Measurements from ENCODE around the gene MPG.
"Not testable (repeated sequence)": the region's sequence is repeated elsewhere in the genome, so short reads cannot be mapped to it uniquely, and the experiment has no call there.

MPG gene

GRCh38 chr16:119295-119694 lies 41.3 kb downstream of the MPG start:
- DNase-seq (ENCODE audit: low read depth) = no peak
- TF ChIP-seq CTCF (IDR thresholded peaks at IDR 0.05; ENCODE audit: insufficient read depth, low read depth, low read length, missing control alignments) = no peak
- H3K4me3 ChIP-seq (ENCODE audit: low read depth, low read length) = no peak overlapping the region

GRCh38 chr16:119835-120491 lies 41.9 kb downstream of the MPG start:
- no peak for TF ChIP-seq CTCF (IDR thresholded peaks at IDR 0.05; ENCODE audit: insufficient read depth, low read depth, low read length, missing control alignments)
- no peak for DNase-seq (ENCODE audit: low read depth)
- H3K4me3 ChIP-seq (ENCODE audit: low read depth, low read length) = no peak overlapping the region

GRCh38 chr16:120756-121155 lies 42.7 kb downstream of the MPG start:
- no peak for TF ChIP-seq CTCF (IDR thresholded peaks at IDR 0.05; ENCODE audit: insufficient read depth, low read depth, low read length, missing control alignments)
- DNase-seq (ENCODE audit: low read depth) = no peak
- H3K4me3 ChIP-seq (ENCODE audit: low read depth, low read length) = no peak overlapping the region

DNA sequence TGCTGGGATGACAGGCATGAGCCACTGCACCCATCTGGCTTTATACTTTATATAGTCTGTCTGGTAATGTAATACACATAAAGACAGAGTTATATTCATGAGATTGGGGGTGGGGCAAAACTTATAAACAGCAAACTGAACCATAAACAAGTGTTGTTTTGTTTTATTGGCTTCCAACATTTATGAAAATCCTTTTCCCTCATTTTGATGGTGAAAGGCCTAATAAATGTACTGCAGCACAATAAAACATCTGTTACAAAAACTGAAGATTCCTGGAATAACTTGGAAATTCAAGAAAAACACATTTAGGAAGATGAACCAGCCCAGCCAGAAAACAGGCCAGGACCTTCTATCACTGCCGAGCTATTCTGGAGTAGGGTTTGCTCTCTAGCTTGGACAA lies 44.3 kb downstream of the MPG start:
- H3K4me3 ChIP-seq (ENCODE audit: low read depth, low read length) = no peak overlapping the region
- no peak for TF ChIP-seq CTCF (IDR thresholded peaks at IDR 0.05; ENCODE audit: insufficient read depth, low read depth, low read length, missing control alignments)
- no peak for DNase-seq (ENCODE audit: low read depth)

GRCh38 chr16:123558-124350 lies 45.7 kb downstream of the MPG start:
- not testable (repeated sequence) for DNase-seq (ENCODE audit: low read depth); H3K4me3 ChIP-seq (ENCODE audit: low read depth, low read length)

DNA sequence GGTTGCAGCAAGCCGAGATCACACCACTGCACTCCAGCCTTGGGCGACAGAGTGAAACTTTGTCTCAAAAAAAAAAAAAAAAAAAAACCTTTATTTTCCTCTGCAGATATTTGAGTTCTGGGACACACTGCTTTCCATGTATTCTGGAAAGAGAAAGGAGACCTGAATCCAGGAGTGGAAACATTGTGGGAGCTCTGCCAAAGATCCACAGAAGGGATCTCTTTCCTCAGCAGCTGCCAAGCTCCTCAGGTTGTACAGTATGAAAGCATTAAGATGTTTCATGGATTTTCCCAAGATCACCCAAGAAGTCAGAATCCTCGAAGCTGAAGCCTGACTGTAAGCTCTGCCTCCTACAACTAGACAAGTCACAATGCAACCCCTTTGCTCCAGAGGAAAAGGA lies 47.0 kb downstream of the MPG start:
- no peak for TF ChIP-seq CTCF (IDR thresholded peaks at IDR 0.05; ENCODE audit: insufficient read depth, low read depth, low read length, missing control alignments)
- H3K4me3 ChIP-seq (ENCODE audit: low read depth, low read length) = no peak overlapping the region
- DNase-seq (ENCODE audit: low read depth) = no peak

DNA sequence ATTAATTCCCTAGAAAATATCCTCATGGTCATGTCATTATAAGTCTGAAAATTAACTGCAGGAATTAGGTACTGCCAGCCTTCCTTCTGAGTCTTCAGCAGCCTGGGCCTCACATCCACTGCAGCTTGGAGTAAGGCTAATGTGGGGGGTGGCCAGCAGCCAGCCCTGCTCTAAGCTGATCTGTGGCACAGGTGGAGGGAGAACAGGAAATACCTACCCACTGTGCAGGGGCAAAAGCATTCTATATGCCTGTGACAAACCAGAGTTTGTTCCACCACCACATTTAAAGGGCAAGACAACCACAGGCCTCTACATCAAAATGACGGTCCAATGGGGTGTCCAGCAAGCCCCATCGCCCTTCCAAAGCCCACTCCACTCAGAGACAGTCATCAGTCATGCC lies 51.0 kb downstream of the MPG start:
- DNase-seq (ENCODE audit: low read depth) = no peak
- H3K4me3 ChIP-seq (ENCODE audit: low read depth, low read length) = no peak overlapping the region
- no peak for TF ChIP-seq CTCF (IDR thresholded peaks at IDR 0.05; ENCODE audit: insufficient read depth, low read depth, low read length, missing control alignments)
